SK-N-MC (cell line): ENCODE data around the gene TMEM40.
"Not testable (repeated sequence)": the region's sequence is repeated elsewhere in the genome, so short reads cannot be mapped to it uniquely, and the experiment has no call there.

Source experiments
- DNase-seq: peaks from one replicate; pipeline ENCODE4 v3.0.0-alpha.2; 2011; ENCODE audit warnings: low read depth, low spot score
- H3K27ac ChIP-seq: fragments of 200-600 bp; sonication (generic); 2 replicates; pipeline ENCODE4 v1.5.1; 2016; ENCODE audit warnings: mixed run types
- H3K36me3 ChIP-seq: fragments of 200-600 bp; sonication (generic); 2 replicates; pipeline ENCODE4 v1.6.1; 2017; ENCODE audit warnings: antibody characterized with exemption, low read length, mixed read lengths; ENCODE audit not compliant: insufficient read depth
- H3K4me3 ChIP-seq: fragments of 200-600 bp; sonication (generic); 2 replicates; pipeline ENCODE4 v1.5.1; 2016
- H3K9ac ChIP-seq: fragments of 200-600 bp; sonication (generic); 2 replicates; pipeline ENCODE4 v1.8.0; 2017; ENCODE audit warnings: mixed run types, mixed read lengths; ENCODE audit not compliant: insufficient read length
- H3K9me3 ChIP-seq: fragments of 200-600 bp; sonication (generic); 2 replicates; pipeline ENCODE4 v1.6.1; 2017; ENCODE audit warnings: low read depth, mild to moderate bottlenecking, antibody characterized with exemption, low read length, moderate library complexity, mixed read lengths
- EZH2 ChIP-seq: fragments of 200-600 bp; sonication (generic); IDR thresholded peaks from one replicate; pipeline ENCODE4 v1.6.1; 2017; ENCODE audit warnings: antibody characterized with exemption
- FOXP2 ChIP-seq: optimal IDR thresholded peaks from 2 replicates; pipeline ENCODE3; 2011; ENCODE audit warnings: mild to moderate bottlenecking, moderate library complexity; ENCODE audit not compliant: insufficient read depth; ENCODE audit errors: extremely low read length, control extremely low read depth
- POLR2AphosphoS5 ChIP-seq: IDR thresholded peaks from 2 replicates; pipeline ENCODE4 v1.6.1; 2012; ENCODE audit warnings: mild to moderate bottlenecking, low read depth, low read length, borderline replicate concordance

The TMEM40 gene

GRCh38 chr3:12706504-12707253 lies 52.4 kb downstream of the TMEM40 start:
- no peak for DNase-seq
- no peaks in the 10 kb centered on the region for H3K9me3 ChIP-seq
- H3K27ac ChIP-seq, result no peak overlapping the region
- H3K4me3 ChIP-seq, result no peak overlapping the region
- TF ChIP-seq FOXP2, result no peak
- TF ChIP-seq POLR2AphosphoS5, result no peak
- TF ChIP-seq EZH2, result no peak
- no peak overlapping the region for H3K9ac ChIP-seq
- H3K36me3 ChIP-seq, result no peaks in the 10 kb centered on the region

GRCh38 chr3:12705981-12706380 lies 53.1 kb downstream of the TMEM40 start:
- DNase-seq, result no peak
- Histone ChIP-seq H3K4me3 (no peak overlapping the region), H3K9me3 (no peaks in the 10 kb centered on the region), H3K9ac (no peak overlapping the region), H3K36me3 (no peaks in the 10 kb centered on the region), H3K27ac (no peak overlapping the region)
- TF ChIP-seq POLR2AphosphoS5, result no peak
- no peak for TF ChIP-seq FOXP2
- no peak for TF ChIP-seq EZH2

DNA sequence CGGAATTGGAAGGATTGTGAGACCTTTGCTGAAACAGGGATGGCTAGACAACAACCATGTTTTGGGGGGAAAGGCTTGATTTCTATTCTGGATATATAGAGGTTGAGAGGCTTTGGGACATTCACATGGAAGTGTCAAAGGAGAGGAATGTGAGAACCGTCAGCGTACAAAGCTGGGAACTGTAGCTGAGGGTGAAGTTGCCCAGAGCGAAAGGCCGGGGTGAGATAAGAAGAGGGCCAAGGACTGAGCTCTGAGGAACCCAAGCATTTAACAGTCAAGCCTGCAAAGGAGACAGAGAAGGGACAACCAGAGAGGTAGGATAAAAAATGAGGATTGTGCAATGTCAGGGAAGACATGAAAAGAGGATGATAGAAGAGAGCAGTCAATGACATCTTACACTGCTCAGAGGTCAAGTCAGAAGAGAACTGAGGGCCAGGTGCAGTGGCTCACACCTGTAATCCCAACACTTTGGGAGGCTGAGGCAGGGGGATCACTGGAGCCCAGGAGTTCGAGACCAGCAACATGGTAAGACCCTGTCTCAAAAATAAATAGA lies 53.6 kb downstream of the TMEM40 start:
- no peaks in the 10 kb centered on the region for H3K36me3 ChIP-seq
- H3K9ac ChIP-seq, result no peak overlapping the region
- DNase-seq, result no peak
- H3K4me3 ChIP-seq, result no peak overlapping the region
- TF ChIP-seq EZH2 (no peak), FOXP2 (no peak), POLR2AphosphoS5 (no peak)
- H3K9me3 ChIP-seq, result no peaks in the 10 kb centered on the region
- no peak overlapping the region for H3K27ac ChIP-seq

DNA sequence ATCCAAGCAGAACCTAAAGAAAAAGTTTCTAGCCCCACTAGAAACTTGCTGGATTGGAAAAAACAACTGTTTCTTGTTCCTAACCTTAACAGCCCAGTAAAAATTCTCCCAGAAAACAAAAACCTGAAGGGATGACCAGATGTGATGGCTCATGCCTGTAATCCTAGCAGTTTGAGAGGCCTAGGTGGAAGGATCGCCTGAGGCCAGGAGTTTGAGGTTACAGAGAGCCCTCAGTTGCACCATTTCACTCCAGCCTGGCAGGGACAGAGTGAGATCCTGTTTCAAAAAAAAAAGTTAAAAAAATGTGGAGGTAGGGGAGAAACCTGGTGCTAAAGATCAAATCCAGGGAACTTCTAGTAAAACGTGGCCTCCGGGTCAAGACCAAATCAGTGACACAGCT lies 56.6 kb downstream of the TMEM40 start:
- H3K36me3 ChIP-seq, result no peaks in the 10 kb centered on the region
- H3K9me3 ChIP-seq, result no peaks in the 10 kb centered on the region
- TF ChIP-seq POLR2AphosphoS5, result no peak
- TF ChIP-seq FOXP2, result no peak
- no peak for TF ChIP-seq EZH2
- DNase-seq, result no peak
- H3K27ac ChIP-seq, result no peak overlapping the region
- no peak overlapping the region for H3K9ac ChIP-seq
- no peak overlapping the region for H3K4me3 ChIP-seq

- not testable (repeated sequence) for DNase-seq, H3K9ac ChIP-seq, H3K27ac ChIP-seq, H3K36me3 ChIP-seq, H3K4me3 ChIP-seq, H3K9me3 ChIP-seq
Measured at GRCh38 chr3:12701601-12702000, 57.5 kb downstream of the TMEM40 start.

- H3K9ac ChIP-seq, result no peak overlapping the region
- no peak overlapping the region for H3K27ac ChIP-seq
- no peak for DNase-seq
- H3K9me3 ChIP-seq, result no peaks in the 10 kb centered on the region
- no peak overlapping the region for H3K4me3 ChIP-seq
- TF ChIP-seq POLR2AphosphoS5 (no peak), FOXP2 (no peak), EZH2 (no peak)
- H3K36me3 ChIP-seq, result no peaks in the 10 kb centered on the region
Measured at GRCh38 chr3:12700800-12701199, 58.3 kb downstream of the TMEM40 start.

- no peak overlapping the region for H3K9ac ChIP-seq
- H3K36me3 ChIP-seq, result no peaks in the 10 kb centered on the region
- H3K4me3 ChIP-seq, result no peak overlapping the region
- H3K9me3 ChIP-seq, result no peaks in the 10 kb centered on the region
- no peak overlapping the region for H3K27ac ChIP-seq
- TF ChIP-seq POLR2AphosphoS5, result no peak
- TF ChIP-seq FOXP2, result no peak
- TF ChIP-seq EZH2, result no peak
- no peak for DNase-seq
Measured at GRCh38 chr3:12695916-12696315, 63.1 kb downstream of the TMEM40 start.

DNA sequence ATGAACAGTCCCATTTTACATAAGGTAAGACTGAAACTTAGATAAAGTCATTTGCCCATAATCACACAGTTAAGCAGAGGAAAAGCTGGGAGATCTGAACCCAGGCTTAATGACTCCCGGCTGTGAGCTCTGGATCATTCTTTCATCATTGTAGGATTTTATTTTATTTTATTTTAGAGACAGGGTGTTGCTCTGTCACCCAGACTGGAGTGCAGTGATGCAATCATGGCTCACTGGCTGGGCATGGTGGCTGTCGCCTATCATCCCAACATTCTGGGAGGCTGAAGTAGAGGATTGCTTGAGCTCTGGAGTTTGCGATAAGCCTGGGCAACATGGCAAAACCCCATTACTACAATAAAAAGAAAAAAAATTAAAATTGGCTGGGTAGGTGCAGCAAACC lies 63.9 kb downstream of the TMEM40 start:
- H3K27ac ChIP-seq, result no peak overlapping the region
- H3K36me3 ChIP-seq, result no peaks in the 10 kb centered on the region
- no peak for DNase-seq
- H3K9ac ChIP-seq, result no peak overlapping the region
- H3K4me3 ChIP-seq, result no peak overlapping the region
- TF ChIP-seq FOXP2 (no peak), POLR2AphosphoS5 (no peak), EZH2 (no peak)
- no peaks in the 10 kb centered on the region for H3K9me3 ChIP-seq

- Histone ChIP-seq H3K36me3 (no peaks in the 10 kb centered on the region), H3K9ac (no peak overlapping the region), H3K27ac (no peak overlapping the region), H3K9me3 (no peaks in the 10 kb centered on the region), H3K4me3 (no peak overlapping the region)
- TF ChIP-seq FOXP2 (no peak), EZH2 (no peak), POLR2AphosphoS5 (no peak)
- DNase-seq, result no peak
Measured at GRCh38 chr3:12692444-12692843, 66.6 kb downstream of the TMEM40 start.
